ENCODE measurements around the gene WWOX. TPM values are rescaled to one million over a fixed set of nuclear protein-coding genes. Genes with fewer than 3 reads are reported as not detected.

The WWOX gene
- total RNA-seq, 1 donor from 2014 or later = 19.1 TPM

DNA sequence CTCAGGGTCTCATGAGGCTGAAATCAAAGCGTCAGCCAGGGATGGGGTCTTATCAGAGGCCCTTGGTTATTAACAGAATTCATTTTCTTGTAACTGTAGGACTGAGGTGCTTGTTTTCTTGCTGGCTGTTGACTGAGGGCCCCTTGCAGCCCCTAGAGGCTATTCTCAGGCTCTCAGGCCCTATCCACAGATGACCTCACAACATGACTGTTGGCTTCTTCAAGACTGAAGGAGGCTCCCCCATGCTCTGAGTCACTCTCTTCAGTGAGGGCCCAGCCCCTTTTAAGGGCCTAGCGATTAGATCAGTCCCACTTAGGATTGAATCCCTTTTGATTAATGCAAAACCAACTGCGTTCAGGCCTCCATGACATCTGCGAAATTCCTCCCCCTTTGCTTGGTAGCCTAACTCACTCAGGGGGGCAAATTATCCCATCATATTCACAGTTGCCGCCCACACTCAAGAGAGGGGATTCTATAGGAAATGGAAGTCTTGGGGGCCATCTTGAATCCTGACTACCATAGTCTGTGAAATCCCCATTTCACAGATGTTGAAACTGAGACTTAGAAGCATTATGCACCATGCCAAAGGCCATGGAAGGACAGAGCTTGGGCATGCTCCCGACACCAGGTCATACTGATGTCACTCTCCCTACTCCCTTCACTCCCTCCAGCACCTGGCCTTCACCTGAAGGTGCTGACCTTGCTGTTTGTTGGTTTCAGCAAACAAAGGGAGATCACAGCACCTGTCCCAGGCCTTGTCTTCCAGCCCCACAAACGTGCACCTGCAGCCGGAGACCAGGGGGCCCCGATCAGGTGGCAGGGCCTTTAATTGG is 908.8 kb downstream of the WWOX start:
- no peak for DNase-seq (ENCODE audit: extremely low read depth, low read depth, low spot score)

DNA sequence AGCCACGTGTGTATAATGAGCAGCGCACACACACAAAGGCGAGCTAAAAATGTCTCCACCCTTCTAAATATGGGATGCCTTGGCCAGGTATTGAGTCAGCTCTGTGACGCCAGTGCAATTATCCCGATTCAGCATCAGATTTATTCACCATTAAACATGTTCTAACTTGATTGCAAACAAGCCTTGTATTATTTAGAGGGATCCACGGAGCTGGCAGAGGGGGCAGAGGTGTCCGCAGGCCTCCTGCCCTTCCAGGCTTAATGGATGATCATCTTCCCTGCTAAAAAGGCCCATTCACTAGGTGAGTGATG is 909.4 kb downstream of the WWOX start:
- DNase-seq (ENCODE audit: extremely low read depth, low read depth, low spot score) = no peak

DNA sequence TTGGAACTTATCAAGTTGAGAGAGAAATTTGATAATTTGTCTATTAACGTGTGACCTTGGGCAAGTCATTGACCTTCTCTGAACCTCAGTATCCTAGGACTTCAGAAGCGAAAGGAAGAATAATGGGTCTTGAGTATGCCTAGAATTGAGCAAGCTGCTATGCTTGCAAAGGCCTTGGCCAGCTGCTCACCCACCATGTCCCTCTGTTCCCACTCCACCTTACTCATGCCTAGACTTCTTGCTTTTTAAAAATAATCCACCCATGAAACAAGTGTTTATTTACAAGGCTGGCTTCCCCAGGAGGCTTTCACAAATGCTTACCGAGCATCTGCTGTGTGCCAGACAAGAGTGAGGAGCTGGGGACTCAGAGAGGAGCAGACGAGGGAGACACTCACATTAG is 910.4 kb downstream of the WWOX start:
- no peak for DNase-seq (ENCODE audit: extremely low read depth, low read depth, low spot score)

DNA sequence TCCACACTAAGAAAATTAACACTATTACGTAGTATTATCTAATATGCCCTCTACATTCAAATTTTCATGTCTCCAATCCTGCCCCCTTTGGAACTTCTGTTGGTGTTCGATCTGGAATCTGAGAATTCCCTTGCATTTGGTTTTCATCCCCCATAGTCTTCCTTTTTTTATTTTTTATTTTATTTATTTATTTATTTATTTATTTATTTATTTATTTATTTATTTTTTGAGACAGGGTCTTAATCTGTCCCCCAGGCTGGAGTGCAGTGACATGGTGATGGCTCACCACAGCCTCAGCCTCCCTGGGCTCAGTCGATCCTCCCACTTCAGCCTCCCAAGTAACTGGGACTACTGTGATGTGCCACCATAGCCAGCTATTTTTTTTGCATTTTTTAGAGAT is 911.8 kb downstream of the WWOX start:
- no peak for DNase-seq (ENCODE audit: extremely low read depth, low read depth, low spot score)

DNA sequence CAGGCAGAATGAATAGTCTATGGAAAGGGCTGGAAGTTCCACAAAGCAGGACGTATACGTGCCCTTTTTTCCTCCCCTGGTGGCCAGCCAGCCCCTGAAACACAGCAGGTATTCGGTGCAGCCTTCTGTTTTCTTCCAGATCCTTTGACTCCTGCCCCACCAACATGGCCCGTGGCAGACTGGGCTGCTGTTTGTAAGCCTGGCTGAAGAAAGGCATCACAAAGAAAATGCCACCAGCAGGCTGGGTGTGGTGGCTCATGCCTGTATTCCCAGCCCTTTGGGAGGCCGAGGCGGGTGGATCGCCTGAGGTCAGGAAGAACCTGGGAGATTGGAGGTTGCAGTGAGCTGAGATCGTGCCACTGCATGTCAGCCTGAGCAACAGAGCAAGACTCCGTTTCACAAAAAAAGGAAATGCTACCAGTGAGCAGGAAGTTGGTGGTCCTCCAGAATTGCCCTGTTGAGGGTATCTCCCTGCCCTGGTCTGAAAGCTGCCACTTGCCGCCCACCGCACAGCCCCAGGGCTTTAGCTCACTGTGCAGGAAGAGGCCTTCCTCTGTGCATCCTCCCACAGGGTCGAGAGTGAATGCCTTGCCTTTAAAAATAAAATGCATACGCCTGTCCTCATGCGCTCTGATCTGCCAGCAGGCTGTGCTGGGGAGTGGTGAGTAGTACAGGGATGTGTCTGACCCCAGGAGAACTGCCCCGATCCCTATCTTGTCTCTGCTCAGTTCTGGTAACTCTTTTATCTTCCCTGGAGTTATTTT is 913.4 kb downstream of the WWOX start:
- no peak for DNase-seq (ENCODE audit: extremely low read depth, low read depth, low spot score)

DNA sequence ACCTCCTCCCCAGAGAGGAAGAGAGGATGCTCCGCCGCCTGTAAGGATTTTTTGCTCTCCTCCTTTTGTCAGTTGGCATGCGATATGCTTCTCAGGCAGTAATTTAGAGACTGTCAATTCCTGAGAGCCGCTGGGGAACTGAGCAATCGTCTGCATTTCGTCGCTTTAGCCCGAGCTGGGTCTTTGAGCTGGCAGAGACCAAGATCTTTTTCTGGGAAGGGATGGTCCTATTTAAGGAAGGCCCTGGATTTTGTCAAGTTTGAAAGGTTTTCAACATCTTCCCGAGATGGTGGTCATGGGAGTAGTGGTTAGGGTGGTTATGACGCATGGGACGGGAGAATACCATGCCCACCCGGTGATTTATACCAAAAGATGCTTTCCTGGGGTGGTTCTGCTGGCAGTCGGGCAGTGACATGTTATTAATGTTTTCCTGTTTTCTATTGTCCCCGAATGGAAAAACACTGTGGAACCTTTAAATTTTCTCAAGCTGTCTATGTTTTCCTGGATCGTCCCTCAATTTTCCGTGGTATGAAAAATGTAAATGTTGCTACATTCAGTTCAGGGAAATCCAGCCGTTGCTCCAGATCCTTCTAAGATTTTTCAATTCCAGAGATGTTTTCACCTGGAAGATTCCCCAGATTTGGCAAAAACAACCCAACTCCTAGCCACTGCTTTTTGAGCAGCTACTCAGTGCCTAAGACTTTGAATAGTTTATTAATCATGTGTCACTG is 914.6 kb downstream of the WWOX start:
- no peak for DNase-seq (ENCODE audit: extremely low read depth, low read depth, low spot score)

DNA sequence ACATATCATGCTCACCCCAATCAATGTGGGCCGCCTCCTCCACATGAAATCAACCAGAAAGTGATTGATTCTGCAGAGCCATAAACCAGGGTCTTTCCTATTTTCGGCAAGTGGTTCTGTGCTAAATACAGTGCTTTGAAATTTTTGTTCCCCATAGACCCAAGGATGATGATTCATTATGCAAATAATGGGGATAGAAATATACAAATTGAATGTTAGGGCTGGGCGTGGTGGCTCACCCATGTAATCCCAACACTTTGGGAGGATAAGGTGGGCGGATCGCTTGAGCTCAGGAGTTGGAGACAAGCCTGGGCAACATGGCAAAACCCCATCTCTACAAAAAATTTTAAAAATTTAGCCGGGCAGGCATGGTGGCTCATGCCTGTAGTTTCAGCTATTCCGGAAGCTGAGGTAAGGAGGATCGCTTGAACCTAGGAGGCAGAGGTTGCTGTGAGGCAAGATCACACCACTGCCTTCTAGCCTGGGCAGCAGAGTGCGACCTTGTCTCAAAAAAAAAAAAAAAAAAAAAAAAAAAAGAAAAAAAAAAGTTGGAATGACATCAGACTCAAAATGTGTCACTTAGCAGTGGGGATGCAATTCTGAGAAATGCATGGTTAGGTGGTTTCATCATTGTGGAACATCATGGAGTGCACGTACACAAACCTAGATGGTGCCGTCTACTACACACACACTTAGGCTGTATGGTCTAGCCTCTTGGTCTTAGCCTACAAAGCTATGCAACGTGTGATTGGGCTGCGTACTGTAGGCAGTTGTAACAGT is 919.4 kb downstream of the WWOX start:
- no peak for DNase-seq (ENCODE audit: extremely low read depth, low read depth, low spot score)

DNA sequence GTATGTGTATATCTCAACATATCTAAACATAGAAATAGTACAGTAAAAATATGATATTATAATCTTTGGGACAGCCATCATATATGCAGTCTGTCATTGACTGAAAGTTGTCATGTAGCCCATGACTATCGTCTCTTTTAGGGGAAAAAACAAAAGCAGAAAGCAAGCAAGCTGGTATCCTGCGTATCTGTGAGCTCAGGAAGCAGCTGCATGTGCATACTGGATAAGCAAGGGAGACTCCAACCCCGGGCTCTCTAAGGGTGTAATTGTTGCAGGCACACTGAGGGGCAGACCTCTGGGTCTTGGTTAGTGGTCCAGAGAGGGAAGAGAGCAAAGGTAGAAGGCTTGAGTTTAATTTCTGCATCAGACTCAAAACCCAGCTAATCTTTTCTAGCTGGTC is 920.0 kb downstream of the WWOX start:
- DNase-seq (ENCODE audit: extremely low read depth, low read depth, low spot score) = no peak

DNA sequence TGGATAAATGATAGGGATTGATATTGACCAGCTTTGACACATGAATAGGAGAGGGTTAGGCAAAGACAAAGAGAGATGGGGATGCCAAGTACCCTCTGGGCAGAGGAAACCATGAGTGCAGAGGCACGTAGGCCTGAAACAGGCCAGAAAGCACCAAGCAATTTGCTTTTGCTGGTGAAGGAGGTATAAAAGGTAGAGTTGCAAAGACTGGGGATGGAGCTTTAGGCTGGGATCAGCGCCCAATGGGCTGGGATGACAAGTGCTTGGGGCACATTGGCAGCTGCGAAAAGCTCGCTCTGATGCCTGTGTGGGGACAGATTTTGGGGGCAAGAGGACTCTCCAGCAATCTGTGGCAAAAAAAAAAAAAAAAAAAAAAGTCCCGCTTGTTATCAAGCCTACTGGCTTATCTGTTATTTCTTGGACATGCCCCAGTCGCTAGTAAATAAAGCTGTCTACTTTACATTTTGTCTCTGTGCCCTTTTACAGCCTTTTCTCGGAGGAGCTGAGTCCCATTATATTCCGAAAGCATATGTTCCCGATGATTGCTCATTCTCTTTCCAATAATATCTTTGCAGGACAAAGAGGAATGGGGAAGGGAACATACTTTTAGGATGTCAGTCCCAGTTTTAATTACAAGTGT is 922.7 kb downstream of the WWOX start:
- DNase-seq (ENCODE audit: extremely low read depth, low read depth, low spot score) = no peak

DNA sequence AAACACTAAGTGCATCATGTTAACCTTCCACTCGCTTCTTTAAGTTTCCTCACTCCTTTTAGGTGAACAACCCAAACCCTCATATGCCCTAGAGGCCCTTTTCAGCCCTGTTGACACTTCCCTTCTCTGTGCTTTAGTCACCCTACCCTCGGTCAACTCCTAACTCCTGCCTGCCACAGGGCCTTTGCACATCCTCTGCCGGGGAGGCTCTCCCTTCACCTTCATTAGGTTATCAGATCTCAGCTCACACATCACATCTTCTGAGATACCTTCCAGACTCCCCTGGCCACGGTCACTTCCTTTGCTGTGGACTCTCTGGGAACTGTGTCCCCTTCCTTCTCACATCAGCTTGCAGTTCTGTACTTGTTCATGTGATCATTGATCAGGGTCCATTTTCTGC is 926.7 kb downstream of the WWOX start:
- DNase-seq (ENCODE audit: extremely low read depth, low read depth, low spot score) = no peak

DNA sequence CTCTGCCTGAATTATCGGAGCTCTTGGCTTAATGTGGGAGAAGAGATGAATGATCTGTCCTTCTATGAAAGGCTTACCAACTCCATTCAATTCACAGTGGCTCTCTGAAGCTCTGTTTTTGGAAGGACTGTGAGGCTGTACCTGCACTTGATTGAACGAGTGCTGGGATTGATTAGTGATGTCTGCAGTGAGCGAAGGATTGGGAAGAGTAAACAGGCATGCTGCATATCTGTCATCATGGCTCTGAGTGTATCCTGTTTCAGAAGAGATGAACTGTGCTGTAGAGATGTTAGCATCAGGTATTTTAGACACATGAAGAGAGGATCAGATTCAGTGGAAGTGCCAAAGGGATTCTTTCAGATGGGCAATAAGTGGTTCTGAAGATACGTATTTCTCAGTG is 937.1 kb downstream of the WWOX start:
- DNase-seq (ENCODE audit: extremely low read depth, low read depth, low spot score) = no peak

DNA sequence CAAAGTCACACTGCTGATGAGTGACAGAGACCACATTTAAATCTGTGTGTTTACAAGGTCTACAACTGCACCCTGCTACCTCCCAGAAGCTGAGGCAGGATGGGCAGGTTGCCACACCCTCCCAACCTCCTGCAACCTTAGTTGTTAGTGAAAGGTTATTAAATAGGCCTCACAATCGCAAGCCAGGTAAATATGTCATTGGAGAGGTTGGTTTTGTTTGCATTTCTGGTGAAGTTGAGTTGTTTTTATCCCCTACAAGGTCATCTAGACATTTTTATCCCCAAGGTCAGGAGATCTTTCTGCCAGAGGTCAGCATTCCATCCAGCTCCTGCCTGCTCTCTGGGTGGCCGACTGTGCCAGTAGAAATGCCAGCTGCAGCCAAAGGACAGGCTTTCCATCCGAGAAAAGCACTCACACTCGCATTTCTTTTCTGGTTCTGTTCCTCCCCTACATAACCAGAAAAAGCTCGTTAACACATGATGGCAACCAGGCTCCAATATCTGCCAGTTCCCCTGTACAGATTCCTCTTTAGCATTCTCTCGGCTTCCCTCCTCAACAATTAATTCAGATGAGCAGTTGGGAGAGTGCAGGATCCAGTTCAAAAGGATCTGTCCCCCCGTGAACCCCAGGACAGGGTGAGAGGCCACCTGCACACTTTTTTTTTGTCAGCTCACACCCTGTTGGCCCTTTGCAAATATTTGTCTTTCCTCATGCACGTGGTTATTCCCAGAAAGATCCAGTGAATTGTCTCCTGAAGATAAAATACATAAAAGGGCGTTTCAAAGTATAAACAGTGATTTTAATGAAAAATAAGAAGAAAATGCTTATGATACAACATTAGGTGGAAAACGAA is 938.3 kb downstream of the WWOX start:
- DNase-seq (ENCODE audit: extremely low read depth, low read depth, low spot score) = no peak

DNA sequence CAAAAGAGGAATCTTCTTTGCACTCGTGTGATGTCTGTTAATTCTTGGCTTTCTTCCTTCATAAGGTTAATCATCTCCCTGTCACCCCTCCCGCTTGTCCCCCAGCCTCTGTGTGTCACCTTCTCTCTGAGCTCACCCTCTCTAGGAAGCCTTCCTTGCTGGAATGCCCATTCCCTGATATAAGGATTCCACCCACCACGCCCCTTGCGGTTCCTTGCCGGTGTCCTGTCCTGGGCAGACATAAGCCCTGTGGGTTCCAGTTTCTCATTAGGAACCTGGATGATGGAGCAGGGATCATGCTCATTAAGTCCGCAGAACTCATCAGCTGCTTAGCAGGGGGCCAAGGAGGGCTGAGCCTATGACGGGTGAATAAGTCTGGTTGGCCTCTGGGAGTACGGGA is 941.8 kb downstream of the WWOX start:
- no peak for DNase-seq (ENCODE audit: extremely low read depth, low read depth, low spot score)

DNA sequence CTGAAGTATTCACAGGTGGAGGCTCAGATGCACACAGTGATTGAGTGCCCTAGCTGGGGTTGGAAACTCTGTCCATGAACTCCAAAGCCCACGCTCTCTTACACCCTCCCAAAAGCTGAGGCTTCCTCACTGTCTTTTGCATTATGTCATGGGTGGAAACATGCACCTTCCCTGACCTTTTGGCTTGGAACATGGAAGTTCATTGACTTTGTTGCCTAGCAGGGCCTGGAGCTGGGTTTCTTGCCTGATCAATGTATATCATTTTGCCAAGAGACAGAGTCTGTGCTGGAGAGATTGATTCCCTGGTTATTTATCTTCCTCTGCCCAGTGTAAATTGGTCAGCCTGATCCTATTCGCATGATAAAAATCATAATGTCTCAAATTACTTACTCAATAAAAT is 942.7 kb downstream of the WWOX start:
- DNase-seq (ENCODE audit: extremely low read depth, low read depth, low spot score) = no peak

DNA sequence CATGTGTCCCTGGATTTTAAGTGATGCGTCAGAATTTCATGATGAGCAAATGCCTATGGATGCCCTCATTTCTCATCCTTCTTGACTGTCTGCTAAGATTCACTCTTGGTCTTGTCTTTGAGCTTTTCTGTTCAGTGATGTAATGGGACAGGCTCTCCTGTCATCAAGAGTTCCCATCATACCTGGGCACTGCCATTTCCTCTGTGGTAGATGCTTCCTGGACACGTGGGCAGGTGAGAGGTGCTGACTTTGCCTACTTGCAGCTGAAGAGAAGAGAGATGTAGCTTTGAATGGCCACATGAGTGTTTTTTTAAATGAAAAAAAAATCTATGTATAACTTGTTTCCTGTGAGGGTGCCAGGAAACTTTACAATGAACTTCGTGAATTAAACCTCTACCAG is 943.4 kb downstream of the WWOX start:
- DNase-seq (ENCODE audit: extremely low read depth, low read depth, low spot score) = no peak

DNA sequence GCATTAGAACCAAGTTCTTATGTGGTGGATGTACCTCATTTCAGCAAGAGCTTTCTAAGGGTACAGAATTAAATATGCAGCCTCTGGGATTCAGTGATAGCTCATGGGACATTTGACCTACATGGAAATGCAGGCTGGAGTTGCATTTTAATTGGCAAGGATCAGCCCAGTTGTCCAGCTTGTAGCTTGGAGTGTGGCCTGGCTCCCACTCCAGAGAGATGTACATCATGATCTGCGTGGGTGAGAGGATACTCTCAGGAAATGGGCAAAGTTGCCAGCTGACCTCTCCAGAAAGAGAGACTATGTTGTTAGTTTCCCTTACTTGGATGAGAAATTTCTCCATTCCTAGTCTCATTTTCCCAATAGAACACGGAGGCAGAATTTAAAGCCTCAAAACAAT is 945.7 kb downstream of the WWOX start:
- DNase-seq (ENCODE audit: extremely low read depth, low read depth, low spot score) = no peak

DNA sequence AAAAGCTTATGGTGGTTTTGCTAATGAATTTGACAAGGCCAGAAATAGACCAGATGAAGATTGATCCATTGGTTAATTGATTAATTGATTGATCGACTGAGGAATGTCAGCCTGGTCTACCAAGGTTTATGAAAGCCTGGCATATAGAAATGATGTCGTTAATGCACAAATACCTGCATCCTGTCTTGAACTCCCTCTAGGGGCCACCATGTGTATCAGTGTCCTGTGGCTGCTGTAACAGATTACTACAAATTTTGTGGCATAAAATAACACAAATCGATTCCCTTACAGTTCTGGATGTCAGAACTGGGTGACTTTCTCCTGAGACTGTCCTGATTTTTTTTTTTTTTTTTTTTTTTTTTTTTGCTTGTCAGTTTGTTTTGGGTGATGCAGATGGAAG is 947.9 kb downstream of the WWOX start:
- no peak for DNase-seq (ENCODE audit: extremely low read depth, low read depth, low spot score)

DNA sequence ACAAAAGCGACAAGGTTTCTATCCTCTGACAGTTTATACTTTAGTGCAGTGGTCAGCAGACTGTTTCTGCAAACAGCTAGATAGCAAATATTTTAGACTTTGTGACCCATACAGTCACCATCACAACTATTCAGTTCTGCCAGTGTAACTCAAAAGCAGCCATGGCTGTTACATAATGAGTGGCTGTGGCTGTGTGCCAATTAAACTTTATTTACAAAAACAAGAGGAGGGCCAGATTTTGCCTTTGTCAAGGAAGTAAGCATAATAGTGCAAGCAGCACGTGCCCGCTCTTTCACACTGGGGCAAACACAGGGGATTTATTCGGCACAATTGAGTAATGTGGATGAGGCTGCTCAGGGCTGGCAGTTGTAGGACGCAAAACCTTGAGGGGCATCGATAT is 949.6 kb downstream of the WWOX start:
- DNase-seq (ENCODE audit: extremely low read depth, low read depth, low spot score) = no peak

DNA sequence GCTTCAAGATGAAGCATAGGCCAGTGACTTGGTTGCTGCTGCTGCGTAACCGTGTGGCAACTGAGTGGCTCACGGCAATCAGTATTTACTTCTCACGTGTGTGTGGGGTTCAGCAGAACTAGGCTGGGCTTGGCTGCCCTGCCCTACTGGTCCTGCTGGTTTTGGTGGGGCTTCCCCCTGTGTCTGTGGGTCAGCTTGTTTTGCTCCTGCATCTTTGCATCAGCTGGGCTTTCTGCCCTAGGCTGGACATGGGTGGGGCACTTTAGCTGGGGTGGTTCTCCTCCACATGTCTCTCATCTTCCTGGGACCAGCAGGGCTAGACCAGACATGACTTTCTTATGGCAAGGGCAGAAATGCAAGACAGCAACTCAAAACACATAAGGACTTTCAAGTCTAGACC is 950.6 kb downstream of the WWOX start:
- DNase-seq (ENCODE audit: extremely low read depth, low read depth, low spot score) = no peak

DNA sequence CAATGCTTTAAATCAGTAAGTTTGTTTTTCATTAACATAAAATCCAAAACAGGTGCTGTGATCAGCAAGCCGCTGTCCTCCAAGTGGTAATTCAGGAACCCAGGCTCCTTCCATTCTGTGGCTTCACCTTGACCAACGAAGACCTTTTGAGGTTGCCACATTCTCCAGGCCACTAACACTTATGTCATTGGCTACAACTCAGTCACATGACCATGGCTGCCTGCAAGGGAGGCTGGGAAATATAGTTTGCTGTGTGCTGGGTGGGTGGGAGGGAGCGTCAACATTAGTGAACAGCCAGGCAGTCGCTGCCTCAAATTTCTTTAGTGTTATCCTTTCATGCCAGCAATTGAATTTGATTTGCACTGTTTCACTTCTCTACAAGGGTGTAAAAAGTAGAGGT is 951.9 kb downstream of the WWOX start:
- no peak for DNase-seq (ENCODE audit: extremely low read depth, low read depth, low spot score)
